ENCODE data around the gene SIGMAR1. TPM values are rescaled to one million over a fixed set of nuclear protein-coding genes. Genes with fewer than 3 reads are reported as not detected.
A peak's percentile ranks its signal among the peaks of the same experiment; 100 is the strongest.

Gene SIGMAR1
- polyA plus RNA-seq, 5 donors, result 35.9 to 56.3 (median 36.8) TPM

- DNase-seq, result peak in 1 of 2 donors; percentile 40
Observed at GRCh38 chr9:34633851-34634550, 3.6 kb downstream of the SIGMAR1 start.

DNA sequence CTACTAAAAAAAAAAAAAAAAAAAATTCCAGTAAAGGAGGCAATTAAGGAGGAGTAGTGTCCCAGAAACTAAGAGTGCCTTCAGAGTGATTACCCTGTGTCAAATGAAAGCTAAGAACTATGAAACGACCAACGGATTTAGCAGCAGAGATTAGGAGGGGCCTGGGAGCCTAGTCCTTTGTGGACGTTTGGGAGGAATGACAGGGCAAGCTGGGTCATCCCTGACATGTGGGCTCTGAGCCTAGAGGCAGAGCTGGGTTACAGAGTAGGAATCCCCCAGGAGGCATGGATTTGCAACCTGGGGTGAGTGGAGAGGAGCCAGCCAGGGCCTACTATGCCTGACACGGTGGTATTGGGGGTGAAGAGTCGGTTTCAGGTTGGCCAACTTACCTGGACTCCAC is 4.4 kb downstream of the SIGMAR1 start:
- DNase-seq, result no peak

DNA sequence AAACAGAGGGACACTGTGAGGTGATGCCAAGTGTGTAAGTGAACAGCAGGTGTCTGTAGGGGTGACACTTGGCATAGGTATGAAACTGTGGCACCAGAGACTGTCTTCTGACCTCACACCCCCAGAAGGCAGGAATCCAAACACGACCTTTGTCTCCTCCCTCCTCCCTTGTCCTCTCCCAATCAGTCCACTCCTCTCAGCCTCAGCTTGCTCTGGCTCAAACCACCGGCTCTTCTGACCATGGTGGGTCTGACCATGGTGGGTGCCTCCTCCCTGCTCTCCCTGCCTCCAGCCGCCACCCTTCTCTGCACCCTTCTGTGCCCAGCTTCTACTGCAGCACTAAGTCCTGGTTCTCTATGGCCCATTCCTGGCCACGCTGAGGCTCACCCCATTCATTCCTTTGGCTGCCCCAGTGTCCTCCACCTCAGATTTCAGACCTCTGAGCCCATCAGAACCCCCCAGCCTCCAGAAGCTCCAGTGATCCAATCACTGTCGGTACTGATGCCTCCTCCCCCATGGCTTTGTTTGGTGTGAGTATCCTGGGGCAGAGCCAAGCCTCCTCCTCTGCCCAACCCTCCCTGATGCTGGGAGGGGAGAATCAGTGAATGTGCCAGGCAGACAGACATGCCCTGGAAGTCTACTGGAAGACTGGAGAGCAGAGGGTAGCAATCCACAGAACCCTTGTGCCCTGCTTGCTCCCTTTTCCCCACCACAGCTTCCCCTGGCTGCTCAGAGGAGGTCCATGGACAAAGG is 7.0 kb downstream of the SIGMAR1 start:
- DNase-seq, result no peak

- DNase-seq, result no peak
Observed at GRCh38 chr9:34629491-34629808, 8.1 kb downstream of the SIGMAR1 start.

GRCh38 chr9:34628656-34629490 is 8.7 kb downstream of the SIGMAR1 start, which contains the start of gene ARID3C:
ARID3C (minus strand) TSS chr9:34629066; CDS start chr9:34628014, 1,052 bp downstream.
- DNase-seq, result no peak

DNA sequence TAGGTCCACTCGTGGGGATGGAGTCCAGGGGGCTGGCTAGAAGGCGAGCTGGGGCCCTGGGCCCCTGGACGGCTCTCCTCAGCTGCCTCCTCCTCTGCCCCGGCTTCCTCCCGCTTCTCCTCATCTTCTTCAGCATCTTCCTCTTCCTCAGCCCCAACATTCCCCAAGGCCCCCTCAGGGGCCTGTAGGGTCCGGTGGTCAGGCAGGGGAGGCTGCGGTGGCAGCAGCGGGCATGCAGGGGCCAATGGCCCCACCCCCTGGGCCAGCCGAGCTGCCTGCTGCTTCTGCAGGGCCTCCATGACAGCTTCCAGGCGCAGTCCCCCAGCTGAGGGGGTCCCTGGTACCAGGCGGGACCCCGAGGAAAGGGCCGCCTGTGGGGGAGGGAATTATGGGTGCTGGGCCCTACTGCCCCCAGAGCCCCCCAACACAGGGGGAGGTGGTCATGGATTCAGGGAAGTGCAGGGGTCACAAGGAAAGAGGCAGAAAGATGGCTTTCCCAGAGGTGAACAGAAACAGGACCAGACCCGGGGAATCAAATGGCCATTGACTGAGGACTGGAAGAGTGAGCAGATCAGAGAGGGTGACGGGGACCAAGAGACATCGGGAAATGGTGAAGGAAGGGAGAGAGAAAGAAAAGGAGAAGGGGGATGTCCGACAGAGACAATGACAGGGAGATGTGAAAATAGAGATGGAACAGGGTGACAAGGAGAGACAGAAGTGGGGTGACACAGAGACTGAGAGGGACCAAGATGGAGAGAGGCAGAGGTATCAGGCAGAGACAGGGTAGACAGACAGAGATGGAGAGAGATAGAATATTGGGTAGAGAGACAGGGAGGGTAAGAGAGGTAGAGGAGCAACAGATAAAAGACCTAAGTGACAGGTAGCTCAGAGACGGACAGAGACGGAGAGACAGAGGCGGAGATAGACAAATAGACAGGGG is 9.6 kb downstream of the SIGMAR1 start:
- no peak for DNase-seq

- DNase-seq, result no peak
Observed at GRCh38 chr9:34625186-34625486, 12.5 kb downstream of the SIGMAR1 start.

- no peak for DNase-seq
Observed at GRCh38 chr9:34624475-34625185, 13.0 kb downstream of the SIGMAR1 start.

DNA sequence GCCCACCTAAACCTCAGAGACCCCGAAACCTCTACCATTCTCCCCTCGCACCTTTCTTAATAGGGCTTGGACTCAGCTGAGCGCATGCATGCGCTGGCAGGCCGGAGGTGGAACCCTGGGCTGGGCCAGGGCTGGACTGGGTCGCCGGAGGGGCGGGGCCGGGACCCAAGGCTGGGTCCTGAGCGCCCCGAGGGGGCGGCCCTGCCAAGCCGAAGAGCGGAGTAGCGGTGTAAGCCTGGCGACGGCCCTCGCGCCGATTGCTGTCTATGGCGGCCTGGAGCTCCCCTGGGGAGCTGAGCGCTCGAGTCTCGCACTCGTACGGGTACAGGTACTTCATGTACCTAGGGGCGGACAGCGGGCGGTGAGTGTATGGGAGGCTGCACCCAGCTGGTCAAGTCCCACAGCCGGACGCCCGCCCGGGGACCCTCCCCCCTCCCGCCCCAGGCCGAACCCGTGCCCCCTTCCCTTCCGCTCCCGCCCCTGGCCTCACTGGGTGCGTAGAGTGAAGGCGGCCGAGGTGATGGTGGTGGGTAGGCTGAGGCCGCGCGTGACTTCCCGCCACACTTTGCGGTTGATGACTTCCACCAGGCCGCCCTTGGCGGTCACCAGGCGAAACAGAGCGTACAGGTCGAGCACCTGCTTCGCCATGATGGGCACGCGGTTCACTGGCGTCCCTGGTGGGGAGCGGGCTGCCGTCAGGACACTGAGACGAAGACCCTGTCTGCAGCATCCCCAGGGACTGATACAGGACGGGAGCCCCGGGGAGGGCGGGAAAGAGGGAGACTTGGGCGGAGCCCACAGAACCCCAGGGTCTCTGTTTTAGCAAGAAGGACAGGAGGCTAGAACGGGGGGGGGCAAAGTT is 14.0 kb downstream of the SIGMAR1 start:
- DNase-seq, result no peak

GRCh38 chr9:34620061-34620994 is 17.3 kb downstream of the SIGMAR1 start, which contains the start of gene DCTN3:
DCTN3 (minus strand) TSS chr9:34620495; CDS start chr9:34620464, 31 bp downstream.
- DNase-seq, result peak; percentile 85 to 92

DNA sequence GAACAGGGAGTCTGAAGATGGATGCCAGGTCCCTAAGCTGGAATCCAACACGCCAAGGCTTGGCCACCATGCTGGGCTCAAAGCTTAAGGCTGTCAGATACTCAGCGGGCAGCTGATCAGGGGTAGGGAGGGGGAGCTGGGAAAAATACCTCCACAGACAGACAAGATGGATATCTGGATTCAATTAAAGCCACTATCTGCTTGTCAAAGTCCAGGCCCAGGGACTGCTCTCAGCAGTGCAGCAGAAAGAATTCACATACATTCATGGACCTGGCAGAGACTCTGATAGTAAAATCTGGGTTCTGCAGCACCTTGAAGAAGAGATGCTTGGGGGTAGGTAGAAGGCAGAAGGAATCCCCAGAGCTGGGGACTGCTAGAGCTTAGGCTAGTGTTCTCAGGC is 22.5 kb downstream of the SIGMAR1 start:
- DNase-seq, result no peak

- DNase-seq, result peak; percentile 64 to 78
Observed at GRCh38 chr9:34612788-34613390, 24.7 kb downstream of the SIGMAR1 start.

GRCh38 chr9:34611811-34612787 is 25.5 kb downstream of the SIGMAR1 start, which contains the start of gene RPP25L:
RPP25L (minus strand) TSS chr9:34612097; CDS start chr9:34611296, 801 bp downstream.
- DNase-seq, result peak; percentile 89 to 90

DNA sequence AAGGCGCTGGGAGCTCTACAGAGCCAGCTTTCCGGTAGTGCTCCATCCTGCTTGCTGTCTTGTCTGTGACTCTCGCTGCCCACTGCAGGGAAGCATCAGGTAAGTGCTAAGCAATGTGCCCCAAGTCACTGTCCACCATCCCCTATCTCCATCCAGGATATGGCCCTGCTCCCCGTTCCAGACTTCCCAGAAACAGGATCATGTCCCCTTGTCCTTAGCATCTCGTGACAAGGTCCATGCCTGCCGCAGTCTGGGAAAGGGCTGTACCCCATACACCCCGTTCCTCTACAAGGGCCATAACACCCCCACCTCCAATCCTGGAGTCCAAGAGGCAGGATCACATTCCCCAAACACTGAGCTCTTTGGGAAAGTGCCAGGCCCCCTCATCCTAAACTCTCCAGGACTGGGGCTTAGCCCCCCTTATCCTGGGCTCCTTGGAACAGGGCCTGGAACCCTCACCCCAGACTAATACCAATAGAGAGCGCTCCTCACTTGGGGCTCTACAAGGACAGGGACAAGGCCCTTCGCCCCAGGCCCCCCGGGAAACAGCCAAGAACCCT is 26.3 kb downstream of the SIGMAR1 start:
- no peak for DNase-seq

- no peak for DNase-seq
Observed at GRCh38 chr9:34610434-34611206, 27.0 kb downstream of the SIGMAR1 start.

Data from right lung (tissue), 5 donors.